B cell (primary cell): Measurements from ENCODE around the gene NPAS2. TPM values are rescaled to one million over a fixed set of nuclear protein-coding genes. Genes with fewer than 3 reads are reported as not detected.

ENCODE experiments used
- ATAC-seq: fragments of 200-7000 bp; cut with Tn5 transposase; one replicate; pipeline ENCODE4 v1.10.0; 2021; ENCODE audit warnings: low read depth, mild to moderate bottlenecking, moderate number of reproducible peaks, moderate library complexity
- CTCF ChIA-PET: fragments of 350-600 bp; sonication (Branson Sonifier 250); formaldehyde crosslinking; loops from one replicate; lab custom pipeline; 2021; ENCODE audit warnings: antibody characterized with exemption, inconsistent platforms; lab: Charles Lee
- POLR2A ChIA-PET: fragments of 350-600 bp; sonication (Branson Sonifier 250); formaldehyde crosslinking; loops from one replicate; lab custom pipeline; 2021; ENCODE audit warnings: antibody characterized with exemption; lab: Charles Lee
- DNase-seq: peaks from one replicate; pipeline ENCODE4 v3.0.0; 2013
- H2AFZ ChIP-seq: 2 replicates; pipeline ENCODE4 v1.6.1; 2012; ENCODE audit warnings: mild to moderate bottlenecking, low read depth, low read length; ENCODE audit not compliant: insufficient read depth, poor library complexity, severe bottlenecking
- H3K27ac ChIP-seq, 2 donors: 1 replicate in 1 of 2; 2 replicates in 1 of 2; pipeline ENCODE4 v1.5.1; 2012 to 2013; ENCODE audit warnings: low read length in 2 of 2, mild to moderate bottlenecking in 2 of 2, moderate library complexity in 1 of 2
- H3K27me3 ChIP-seq, 4 experiments: fragments of 200-600 bp in 1 of 4; sonication (generic) in 1 of 4; replicated peaks in 1 of 4; 1 replicate in 2 of 4; 2 replicates in 2 of 4; pipeline versions ENCODE4 v1.6.1 to v1.7.0; 2013 to 2016; ENCODE audit warnings: low read length in 3 of 4, mild to moderate bottlenecking in 2 of 4, mixed read lengths in 1 of 4, moderate library complexity in 1 of 4; ENCODE audit not compliant: insufficient read depth in 4 of 4, control insufficient read depth in 3 of 4; ENCODE audit errors: control extremely low read depth in 1 of 4
- H3K36me3 ChIP-seq, 2 experiments: replicated peaks in 1 of 2; 1 replicate in 1 of 2; 2 replicates in 1 of 2; pipeline versions ENCODE4 v1.6.1 to v1.7.1; 2013; ENCODE audit warnings: low read length in 1 of 2; ENCODE audit not compliant: insufficient read depth in 2 of 2, control insufficient read depth in 1 of 2; ENCODE audit errors: control extremely low read depth in 1 of 2, extremely low read depth in 1 of 2
- H3K4me1 ChIP-seq, 2 donors: fragments of 200-600 bp in 1 of 2; sonication (generic) in 1 of 2; 1 replicate in 1 of 2; 2 replicates in 1 of 2; pipeline versions ENCODE4 v1.5.1 to v1.6.1; 2013 to 2017; ENCODE audit warnings: low read length in 2 of 2; ENCODE audit not compliant: control insufficient read depth in 2 of 2, insufficient read depth in 2 of 2
- H3K4me2 ChIP-seq: replicated peaks from 2 replicates; pipeline ENCODE3; 2012; ENCODE audit warnings: mild to moderate bottlenecking, low read depth, low read length; ENCODE audit not compliant: poor library complexity, severe bottlenecking
- H3K4me3 ChIP-seq, 5 experiments: fragments of 200-600 bp in 1 of 5; sonication (generic) in 1 of 5; 1 replicate in 3 of 5; 2 replicates in 2 of 5; pipeline versions ENCODE4 v1.5.1 to v1.7.0; 2011 to 2016; ENCODE audit warnings: low read length in 4 of 5, mild to moderate bottlenecking in 4 of 5, low read depth in 2 of 5, control low read depth in 1 of 5, moderate library complexity in 1 of 5; ENCODE audit not compliant: insufficient read depth in 1 of 5; ENCODE audit errors: control extremely low read depth in 1 of 5, extremely low read depth in 1 of 5
- H3K79me2 ChIP-seq: fragments of 200-600 bp; sonication (generic); one replicate; pipeline ENCODE4 v1.6.0; 2016; ENCODE audit warnings: low read length; ENCODE audit not compliant: control insufficient read depth, insufficient read depth
- H3K9ac ChIP-seq: fragments of 200-600 bp; sonication (generic); 2 replicates; pipeline ENCODE4 v1.6.1; 2017; ENCODE audit warnings: mild to moderate bottlenecking, low read length, moderate library complexity
- H3K9me3 ChIP-seq, 3 donors: one replicate each; pipeline versions ENCODE4 v1.6.1 to v1.7.1; 2013; ENCODE audit warnings: low read length in 2 of 3; ENCODE audit not compliant: control insufficient read depth in 2 of 3, insufficient read depth in 1 of 3; ENCODE audit errors: control extremely low read depth in 1 of 3
- H4K20me1 ChIP-seq: 2 replicates; pipeline ENCODE4 v1.6.0; 2012; ENCODE audit warnings: mild to moderate bottlenecking, low read length; ENCODE audit not compliant: insufficient read depth, control insufficient read depth, poor library complexity, severe bottlenecking
- H3K27ac Mint-ChIP-seq: one replicate; pipeline ENCODE4 v1.8.0; 2021; ENCODE audit warnings: mixed read lengths
- H3K27me3 Mint-ChIP-seq: one replicate; pipeline ENCODE4 v1.8.0; 2021; ENCODE audit warnings: mixed read lengths
- H3K4me1 Mint-ChIP-seq: one replicate; pipeline ENCODE4 v1.8.0; 2021; ENCODE audit warnings: mixed read lengths
- H3K4me3 Mint-ChIP-seq: one replicate; pipeline ENCODE4 v1.8.0; 2021; ENCODE audit warnings: mixed read lengths
- H3K9me3 Mint-ChIP-seq: one replicate; pipeline ENCODE4 v1.8.0; 2022; ENCODE audit warnings: mixed read lengths; ENCODE audit not compliant: insufficient read depth
- CTCF ChIP-seq: fragments of 200-600 bp; IDR thresholded peaks from one replicate; pipeline ENCODE4 v1.8.0; 2022; ENCODE audit warnings: antibody characterized with exemption, mild to moderate bottlenecking
- EZH2 ChIP-seq: IDR thresholded peaks from 2 replicates; pipeline ENCODE4 v1.6.1; 2012; ENCODE audit warnings: borderline replicate concordance, low read depth, mild to moderate bottlenecking, moderate library complexity, low read length; ENCODE audit not compliant: insufficient read depth, poor library complexity, severe bottlenecking
- WGBS: methylation state at CpG from one replicate; pipeline ENCODE4 v1.1.5; 2013; ENCODE audit warnings: missing lambda C conversion rate; ENCODE audit not compliant: insufficient coverage; 5-methylcytosine and 5-hydroxymethylcytosine counted together
- intact Hi-C: fragments of 100-400 bp; cut with micrococcal nuclease; formaldehyde crosslinking; loops from one replicate; pipeline ENCODE4 v1.10.0; 2022
- polyA plus RNA-seq: library from polyadenylated mRNA; depleted of rRNA; stranded (reverse); fragments of >200 nt; gene quantifications from 2 replicates; pipeline ENCODE4 v1.2.3, GENCODE V29; 2012
- total RNA-seq, 2 donors: library from RNA; stranded (reverse); fragments of 120-200 nt in 1 of 2; gene quantifications; 1 replicate in 1 of 2; 2 replicates in 1 of 2; pipeline versions ENCODE4 v1.2.3 to v1.2.4, GENCODE V29; 2013 to 2022

NPAS2 gene
- total and polyA plus RNA-seq, 2 donors (not counting 1 experiment from before 2014, with no cell fraction given): not detected

GRCh38 chr2:100982431-100982861 is 162.5 kb downstream of the NPAS2 start:
- 90% methylated on average over 7 of the region's 8 CpGs for WGBS
- Mint-ChIP-seq H3K9me3 (no peaks in the 10 kb centered on the region), H3K4me1 (peaks cover 9% of the 10 kb centered on the region), H3K27ac (no peak overlapping the region), H3K4me3 (no peak overlapping the region), H3K27me3 (peaks cover 13% of the 10 kb centered on the region)
- ATAC-seq (no peak), DNase-seq (no peak)
- Histone ChIP-seq H3K4me3 (no peak overlapping the region), H3K4me1 (peaks cover 0 to 2% of the 10 kb centered on the region in 2 donors), H2AFZ (no peak overlapping the region), H3K4me2 (no peak overlapping the region), H3K27me3 (peaks cover 0 to 7% (median 4%) of the 10 kb centered on the region in 4 experiments), H3K79me2 (no peaks in the 10 kb centered on the region), H3K27ac (no peak overlapping the region), H3K9ac (no peak overlapping the region), H4K20me1 (no peaks in the 10 kb centered on the region), H3K36me3 (no peaks in the 10 kb centered on the region), H3K9me3 (no peaks in the 10 kb centered on the region)
- TF ChIP-seq EZH2: no peak
- no peak for TF ChIP-seq CTCF
- POLR2A ChIA-PET: no interaction called here
- intact Hi-C loops: no loop called here
- CTCF ChIA-PET: interaction anchor here (1.1 to 2.3 kb wide), 6 partner anchors 9 to 720 kb away, joined by 3 to 12 read pairs (median 4); no protein-coding TSS in a partner anchor

- intact Hi-C loops: no loop called here
These were observed 163.3 kb downstream of the NPAS2 start for GRCh38 chr2:100983201-100983600.

More at GRCh38 chr2:100983201-100983600, 163.3 kb downstream of the NPAS2 start:
- Histone ChIP-seq H2AFZ (no peak overlapping the region), H3K4me3 (no peak overlapping the region), H3K4me2 (no peak overlapping the region), H3K36me3 (no peaks in the 10 kb centered on the region), H3K27me3 (peaks cover 0 to 7% (median 4%) of the 10 kb centered on the region in 4 experiments), H3K9me3 (no peaks in the 10 kb centered on the region), H3K4me1 (no peaks in the 10 kb centered on the region), H4K20me1 (no peaks in the 10 kb centered on the region), H3K9ac (no peak overlapping the region), H3K27ac (no peak overlapping the region), H3K79me2 (no peaks in the 10 kb centered on the region)
- POLR2A ChIA-PET: no interaction called here
- DNase-seq (no peak), ATAC-seq (no peak)
- Mint-ChIP-seq H3K27ac (no peak overlapping the region), H3K9me3 (no peaks in the 10 kb centered on the region), H3K27me3 (peaks cover 13% of the 10 kb centered on the region), H3K4me3 (no peak overlapping the region), H3K4me1 (peaks cover 6% of the 10 kb centered on the region)
- CTCF ChIA-PET: interaction anchor here (1.4 to 2.3 kb wide), 4 partner anchors 374 to 721 kb away, joined by 3 to 12 read pairs (median 6); no protein-coding TSS in a partner anchor
- 89% methylated on average over 6 of the region's 12 CpGs for WGBS
- TF ChIP-seq EZH2 (no peak), CTCF (no peak)
